Astrocyte (in vitro differentiated cells and primary cell): ENCODE results near the gene RGS10. TPM values are rescaled to one million over a fixed set of nuclear protein-coding genes. Genes with fewer than 3 reads are reported as not detected.
A peak's percentile ranks its signal among the peaks of the same experiment; 100 is the strongest.

Source experiments
- DNase-seq: peaks from one replicate; pipeline ENCODE4 v3.0.0-alpha.2; 2010; ENCODE audit warnings: low read depth
- FAIRE-seq: peaks from 2 replicates; lab custom pipeline; 2011; peaks lifted over from hg19 to GRCh38; lab: Jason Lieb, UNC
- H2AFZ ChIP-seq: 2 replicates; pipeline ENCODE4 v1.6.0; 2012; ENCODE audit warnings: low read depth, low read length, inconsistent platforms
- H3K27ac ChIP-seq: 2 replicates; pipeline ENCODE4 v1.5.1; 2011; ENCODE audit warnings: low read depth, low read length, inconsistent platforms
- H3K27me3 ChIP-seq: 2 replicates; pipeline ENCODE4 v1.6.0; 2011; ENCODE audit warnings: low read length, inconsistent platforms; ENCODE audit not compliant: insufficient read depth
- H3K36me3 ChIP-seq: 2 replicates; pipeline ENCODE4 v1.5.1; 2011; ENCODE audit warnings: low read length, inconsistent platforms; ENCODE audit not compliant: insufficient read depth
- H3K4me1 ChIP-seq: 2 replicates; pipeline ENCODE4 v1.5.1; 2011; ENCODE audit warnings: low read length, inconsistent platforms; ENCODE audit not compliant: insufficient read depth
- H3K4me2 ChIP-seq: 2 replicates; pipeline ENCODE4 v1.6.0; 2012; ENCODE audit warnings: low read length, inconsistent platforms
- H3K4me3 ChIP-seq: 2 replicates; pipeline ENCODE4 v1.5.1; 2011; ENCODE audit warnings: low read depth, mild to moderate bottlenecking, low read length, inconsistent platforms; ENCODE audit not compliant: insufficient read depth
- H3K79me2 ChIP-seq: 2 replicates; pipeline ENCODE4 v1.6.0; 2012; ENCODE audit warnings: mild to moderate bottlenecking, low read length, inconsistent platforms; ENCODE audit not compliant: insufficient read depth
- H3K9ac ChIP-seq: 2 replicates; pipeline ENCODE4 v1.6.0; 2012; ENCODE audit warnings: mild to moderate bottlenecking, low read length, inconsistent platforms
- H3K9me3 ChIP-seq: 2 replicates; pipeline ENCODE4 v1.5.1; 2012; ENCODE audit warnings: low read depth, mild to moderate bottlenecking, low read length, inconsistent platforms; ENCODE audit not compliant: insufficient read depth
- H4K20me1 ChIP-seq: 2 replicates; pipeline ENCODE4 v1.6.0; 2012; ENCODE audit warnings: low read length, inconsistent platforms; ENCODE audit not compliant: insufficient read depth
- H3K27ac Mint-ChIP-seq: one replicate; pipeline ENCODE4 v1.8.0; 2021; ENCODE audit warnings: mild to moderate bottlenecking, mixed read lengths; ENCODE audit not compliant: unreplicated experiment
- H3K27me3 Mint-ChIP-seq: one replicate; pipeline ENCODE4 v1.8.0; 2021; ENCODE audit warnings: low read depth, mixed read lengths; ENCODE audit not compliant: unreplicated experiment
- H3K36me3 Mint-ChIP-seq: one replicate; pipeline ENCODE4 v1.8.0; 2021; ENCODE audit warnings: low read depth, mixed read lengths; ENCODE audit not compliant: unreplicated experiment
- H3K4me1 Mint-ChIP-seq: one replicate; pipeline ENCODE4 v1.8.0; 2021; ENCODE audit warnings: low read depth, mixed read lengths; ENCODE audit not compliant: unreplicated experiment
- H3K4me3 Mint-ChIP-seq: one replicate; pipeline ENCODE4 v1.8.0; 2021; ENCODE audit warnings: mild to moderate bottlenecking, moderate library complexity, mixed read lengths; ENCODE audit not compliant: unreplicated experiment
- H3K9me3 Mint-ChIP-seq: one replicate; pipeline ENCODE4 v1.8.0; 2021; ENCODE audit warnings: mild to moderate bottlenecking, mixed read lengths; ENCODE audit not compliant: unreplicated experiment
- CTCF ChIP-seq: IDR thresholded peaks from 2 replicates; pipeline ENCODE4 v1.5.1; 2011; ENCODE audit warnings: low read depth, mild to moderate bottlenecking, inconsistent platforms, low read length, moderate library complexity; ENCODE audit not compliant: insufficient read depth
- EZH2 ChIP-seq: IDR thresholded peaks from 2 replicates; pipeline ENCODE4 v1.6.1; 2012; ENCODE audit warnings: mild to moderate bottlenecking, low read length, inconsistent platforms; ENCODE audit not compliant: insufficient read depth
- total RNA-seq: library from RNA; stranded (reverse); gene quantifications from 2 replicates; pipeline ENCODE4 v1.2.1, GENCODE V29; 2021

Gene RGS10
- total RNA-seq, 1 donor from 2014 or later, result 40.1 TPM

GRCh38 chr10:119542988-119543813, 682 bp upstream of the RGS10 start:
- TF ChIP-seq CTCF (peak; percentile 29), EZH2 (no peak)
- Histone ChIP-seq H3K9me3 (no peaks in the 10 kb centered on the region), H3K4me3 (peak overlapping the region; percentile 68), H3K36me3 (no peaks in the 10 kb centered on the region), H3K4me1 (peaks cover 32% of the 10 kb centered on the region), H3K4me2 (peak overlapping the region; percentile 90), H3K79me2 (peaks cover 42% of the 10 kb centered on the region), H3K27ac (peak overlapping the region; percentile 40), H2AFZ (peak overlapping the region; percentile 82), H3K9ac (peak overlapping the region; percentile 71), H4K20me1 (peaks cover 36% of the 10 kb centered on the region), H3K27me3 (peaks cover under 1% of the 10 kb centered on the region)
- no peak for FAIRE-seq
- Mint-ChIP-seq H3K27ac (peak overlapping the region; percentile 67), H3K4me1 (peaks cover 13% of the 10 kb centered on the region), H3K9me3 (peaks cover 1% of the 10 kb centered on the region), H3K4me3 (peak overlapping the region; percentile 91), H3K36me3 (no peaks in the 10 kb centered on the region), H3K27me3 (peaks cover 16% of the 10 kb centered on the region)
- peak; percentile 31 for DNase-seq

- Histone ChIP-seq H2AFZ (peak overlapping the region; percentile 82), H3K9ac (peak overlapping the region; percentile 71), H3K4me3 (peak overlapping the region; percentile 68), H3K36me3 (no peaks in the 10 kb centered on the region), H3K79me2 (peaks cover 55% of the 10 kb centered on the region), H3K9me3 (no peaks in the 10 kb centered on the region), H3K27me3 (no peaks in the 10 kb centered on the region), H3K4me2 (peak overlapping the region; percentile 90), H3K27ac (peak overlapping the region; percentile 24), H3K4me1 (peaks cover 32% of the 10 kb centered on the region), H4K20me1 (peaks cover 47% of the 10 kb centered on the region)
- FAIRE-seq (no peak), DNase-seq (peak; percentile 7)
- Mint-ChIP-seq H3K4me1 (peaks cover 13% of the 10 kb centered on the region), H3K9me3 (no peaks in the 10 kb centered on the region), H3K4me3 (peak overlapping the region; percentile 85), H3K27ac (no peak overlapping the region), H3K27me3 (peaks cover 9% of the 10 kb centered on the region), H3K36me3 (no peaks in the 10 kb centered on the region)
- TF ChIP-seq CTCF (no peak), EZH2 (no peak)
These were observed 811 bp downstream of the RGS10 start for GRCh38 chr10:119541459-119542356.
